ENCODE data around the gene ICA1L.
"Not testable (repeated sequence)": the region's sequence is repeated elsewhere in the genome, so short reads cannot be mapped to it uniquely, and the experiment has no call there.

Gene ICA1L

GRCh38 chr2:202848813-202849212, 22.8 kb downstream of the ICA1L start:
- DNase-seq (ENCODE audit: extremely low spot score, insufficient read length, low read depth): no peak
- peak; percentile 63 for FAIRE-seq

- peak; percentile 23 for DNase-seq (ENCODE audit: extremely low spot score, insufficient read length, low read depth)
- peak; percentile 85 for FAIRE-seq
Observed at GRCh38 chr2:202847693-202848524, 23.7 kb downstream of the ICA1L start.

DNA sequence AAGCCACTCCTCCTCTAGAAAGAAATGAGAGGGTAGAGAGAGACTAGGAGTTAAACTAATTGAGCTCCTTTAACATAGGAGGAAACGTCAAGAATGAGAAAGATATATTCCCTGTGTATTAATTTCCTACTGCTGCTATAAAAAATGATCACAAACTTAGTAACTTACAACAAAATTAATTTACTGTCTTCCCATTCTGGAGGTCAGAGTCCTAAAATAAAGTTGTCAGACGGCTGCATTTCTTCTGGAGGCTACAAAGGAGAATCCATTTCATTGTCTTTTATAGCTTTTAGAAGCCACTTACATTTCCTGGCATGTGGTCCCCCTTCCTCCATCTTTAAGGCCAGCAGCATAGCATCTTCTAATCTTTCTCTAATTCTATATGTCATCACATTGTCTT, 26.9 kb downstream of the ICA1L start:
- FAIRE-seq: no peak
- no peak for DNase-seq (ENCODE audit: extremely low spot score, insufficient read length, low read depth)

GRCh38 chr2:202842690-202843089, 28.9 kb downstream of the ICA1L start:
- FAIRE-seq (no peak), DNase-seq (ENCODE audit: extremely low spot score, insufficient read length, low read depth) (no peak)

- DNase-seq (ENCODE audit: extremely low spot score, insufficient read length, low read depth): no peak
- no peak for FAIRE-seq
Observed at GRCh38 chr2:202841090-202841867, 30.3 kb downstream of the ICA1L start.

DNA sequence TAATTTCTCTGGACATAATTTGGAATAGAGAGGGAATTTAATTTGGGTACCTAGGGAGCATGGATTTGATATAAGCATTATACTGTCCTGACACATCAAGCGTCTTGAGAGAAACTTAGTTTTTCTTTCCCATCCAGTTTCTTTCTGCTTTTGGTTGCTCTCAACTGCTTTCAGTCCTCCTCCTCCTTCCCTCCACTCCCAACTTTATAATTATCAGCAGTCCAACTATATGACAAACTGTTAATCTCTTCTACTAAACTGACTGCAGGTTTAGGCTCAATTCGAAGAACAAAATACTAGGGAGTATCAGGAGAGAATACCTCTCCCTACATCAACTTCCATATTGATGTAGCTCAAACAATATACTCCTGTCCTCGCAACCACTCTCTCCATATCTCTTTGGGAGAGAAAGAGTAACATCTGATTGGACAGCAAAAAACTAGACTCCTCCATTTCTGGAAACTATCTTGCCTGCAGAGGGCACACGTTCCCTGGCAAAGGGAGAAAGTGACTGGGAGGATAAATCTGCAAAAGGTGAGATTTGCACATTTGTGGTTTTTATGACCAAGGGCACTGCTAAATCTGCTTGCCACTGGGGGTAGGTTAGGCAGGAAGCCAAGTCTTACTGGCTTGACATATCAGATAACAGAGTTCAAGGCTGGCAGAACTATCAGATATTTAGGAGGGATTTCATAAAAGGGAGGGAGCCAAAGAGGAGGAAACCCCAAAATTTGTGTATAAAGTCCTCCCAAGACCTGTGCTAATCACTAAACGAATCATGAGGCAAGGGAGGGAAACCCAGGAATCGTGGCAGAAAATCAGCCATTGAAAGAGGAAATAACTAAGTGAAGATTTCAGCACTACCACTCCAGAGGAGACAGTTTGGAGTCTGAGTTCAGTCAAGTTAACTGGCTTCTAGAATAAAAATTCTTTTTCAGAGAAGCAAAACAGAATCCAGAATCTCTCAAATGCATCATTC, 40.0 kb downstream of the ICA1L start:
- DNase-seq (ENCODE audit: extremely low spot score, insufficient read length, low read depth) (peak; percentile 14), FAIRE-seq (peak; percentile 93)

DNA sequence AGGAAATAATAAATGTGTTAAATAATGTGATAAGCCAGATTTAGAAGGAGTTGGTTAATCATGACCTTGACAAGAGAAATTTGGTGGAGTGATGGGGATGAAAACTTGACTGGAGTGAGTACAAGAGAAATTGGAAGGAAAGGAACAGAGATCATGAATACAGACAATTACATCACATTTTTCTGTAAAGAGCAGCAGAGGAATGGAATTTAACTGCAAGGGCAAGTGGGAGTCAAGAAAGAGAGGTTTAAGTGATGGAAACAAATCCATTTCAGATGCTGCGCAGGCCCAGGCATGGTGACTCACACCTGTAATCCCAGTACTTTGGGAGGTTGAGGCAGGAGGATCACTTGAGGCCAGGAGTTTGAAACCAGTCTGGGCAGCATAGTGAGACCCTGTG, 46.7 kb downstream of the ICA1L start:
- FAIRE-seq: no peak
- no peak for DNase-seq (ENCODE audit: extremely low spot score, insufficient read length, low read depth)

- no peak for FAIRE-seq
Observed at GRCh38 chr2:202822411-202822810, 49.2 kb downstream of the ICA1L start.

DNA sequence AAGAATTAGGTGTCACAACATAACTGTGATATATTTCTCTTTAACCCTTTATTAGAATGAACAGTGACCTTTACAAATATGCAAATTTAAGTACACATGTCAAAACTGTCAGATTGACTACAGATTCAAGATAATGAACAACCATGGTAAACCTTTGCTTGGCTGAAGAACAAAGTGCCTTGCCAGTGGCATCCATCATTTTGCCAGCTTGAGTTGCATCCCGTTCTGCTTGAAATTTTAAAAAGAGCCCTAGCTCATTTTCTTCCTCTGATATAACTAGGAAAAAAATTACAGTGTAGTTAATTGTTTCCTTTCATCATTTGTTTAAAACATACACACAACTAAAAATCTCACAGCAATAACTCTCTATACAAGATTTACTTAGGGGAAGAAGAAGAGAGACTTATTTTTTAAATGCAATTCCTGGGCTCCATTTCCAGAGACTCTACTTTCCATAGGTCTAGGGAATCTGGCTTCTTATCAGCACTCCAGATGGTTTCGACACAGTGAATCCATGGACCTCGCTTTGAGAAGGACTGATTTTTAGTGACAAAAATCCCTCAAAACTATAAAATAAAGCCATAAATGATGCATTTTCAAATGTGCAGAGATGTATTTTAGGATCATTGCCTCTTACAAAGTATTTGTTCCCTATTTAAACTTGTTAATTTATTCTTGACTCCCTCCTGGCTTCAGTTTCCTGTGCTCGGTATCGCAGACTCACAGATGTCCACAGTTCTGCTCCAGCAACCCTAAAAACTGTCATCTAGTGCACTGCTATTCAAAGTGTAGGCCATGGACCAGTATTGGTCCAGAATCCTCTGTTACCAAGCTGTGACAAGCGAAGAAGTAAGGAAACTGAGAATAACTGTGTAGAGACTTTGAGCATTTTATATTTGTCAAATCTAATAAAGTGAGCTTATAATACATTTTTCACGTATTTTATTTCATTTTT, 50.1 kb downstream of the ICA1L start:
- DNase-seq (ENCODE audit: extremely low spot score, insufficient read length, low read depth): no peak
- FAIRE-seq: no peak

More at GRCh38 chr2:202822411-202822810, 49.2 kb downstream of the ICA1L start:
- no peak for DNase-seq (ENCODE audit: extremely low spot score, insufficient read length, low read depth)

- no peak for FAIRE-seq
- DNase-seq (ENCODE audit: extremely low spot score, insufficient read length, low read depth): no peak
Observed at GRCh38 chr2:202818321-202818720, 53.2 kb downstream of the ICA1L start.

DNA sequence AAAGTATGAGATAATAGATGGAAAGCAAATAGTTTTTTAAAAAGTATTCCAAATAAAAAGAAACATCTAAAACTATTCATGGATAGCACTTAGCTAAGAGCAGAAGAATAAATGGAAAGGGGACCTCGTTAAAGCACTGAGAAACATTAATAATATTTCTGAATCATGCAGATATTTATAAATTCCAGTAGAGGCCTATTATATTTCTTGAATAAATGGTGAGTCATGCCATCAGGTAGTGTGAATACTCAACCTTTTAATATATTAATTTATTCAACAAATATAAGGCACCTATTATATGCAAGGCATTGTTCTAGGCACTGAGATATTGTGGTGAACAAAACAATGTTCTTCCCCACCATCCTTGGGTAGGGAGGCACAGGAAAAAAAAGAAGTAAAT, 53.8 kb downstream of the ICA1L start:
- DNase-seq (ENCODE audit: extremely low spot score, insufficient read length, low read depth) (no peak), FAIRE-seq (no peak)

DNA sequence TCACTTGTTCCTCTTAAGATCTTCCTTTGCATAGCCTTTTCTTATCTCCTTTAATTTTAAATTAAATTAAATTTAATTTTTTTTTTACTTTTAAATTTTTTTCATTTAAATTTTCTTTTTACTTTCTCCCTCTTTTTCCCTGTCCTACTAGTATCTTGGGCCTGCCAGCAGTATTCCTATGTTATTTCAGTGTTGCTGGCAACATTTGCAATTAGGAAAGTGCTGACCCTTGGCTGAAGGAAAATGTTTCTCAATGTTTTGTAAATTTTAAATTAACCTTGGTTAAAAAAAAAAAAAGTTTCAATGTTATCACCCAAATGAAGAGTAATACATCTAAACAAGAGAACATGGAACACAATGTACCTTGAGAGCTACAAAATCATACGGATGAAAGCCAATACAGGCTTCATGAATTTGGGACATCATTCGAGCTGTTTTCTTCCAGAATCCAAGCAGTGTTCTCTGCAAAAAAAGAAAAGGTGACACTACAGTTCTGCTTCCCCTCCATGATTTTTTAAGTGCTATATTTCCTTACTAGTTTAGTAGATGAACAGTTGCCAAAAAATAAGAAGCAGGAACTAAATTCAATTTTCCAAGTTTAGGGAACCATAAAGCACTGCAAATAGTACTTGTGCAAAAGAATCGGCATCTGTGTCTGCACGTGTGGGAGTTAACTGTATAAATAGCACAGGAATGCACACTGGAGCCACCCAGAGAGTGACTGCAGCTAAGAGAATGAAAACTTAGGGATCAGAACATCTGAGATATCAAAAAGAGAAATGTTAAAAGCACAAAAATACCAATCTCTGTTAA, 55.8 kb downstream of the ICA1L start:
- FAIRE-seq (no peak), DNase-seq (ENCODE audit: extremely low spot score, insufficient read length, low read depth) (no peak)

DNA sequence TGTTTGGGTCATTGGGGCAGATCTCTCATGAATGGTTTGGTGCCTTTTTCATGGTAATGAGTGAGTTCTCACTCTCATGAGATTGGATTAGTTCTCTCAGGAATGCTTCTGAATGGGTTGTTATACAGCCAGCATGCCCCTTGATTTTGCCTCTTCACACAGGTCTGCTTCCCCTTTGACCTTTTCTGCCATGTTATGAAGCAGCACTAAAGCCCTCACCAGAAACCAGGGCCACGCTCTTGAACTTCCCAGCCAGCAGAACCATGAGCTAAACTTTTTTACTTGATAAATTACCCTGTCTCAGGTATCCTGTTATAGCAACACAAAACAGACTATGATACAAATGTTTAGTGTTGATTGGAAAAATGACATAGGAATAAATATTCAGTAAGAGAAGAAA, 57.3 kb downstream of the ICA1L start:
- DNase-seq (ENCODE audit: extremely low spot score, insufficient read length, low read depth) (no peak), FAIRE-seq (peak; percentile 12)

- DNase-seq (ENCODE audit: extremely low spot score, insufficient read length, low read depth) (no peak), FAIRE-seq (no peak)
Observed at GRCh38 chr2:202813387-202813786, 58.2 kb downstream of the ICA1L start.

- DNase-seq (ENCODE audit: extremely low spot score, insufficient read length, low read depth): no peak
- FAIRE-seq: no peak
Observed at GRCh38 chr2:202808754-202809153, 62.8 kb downstream of the ICA1L start.

DNA sequence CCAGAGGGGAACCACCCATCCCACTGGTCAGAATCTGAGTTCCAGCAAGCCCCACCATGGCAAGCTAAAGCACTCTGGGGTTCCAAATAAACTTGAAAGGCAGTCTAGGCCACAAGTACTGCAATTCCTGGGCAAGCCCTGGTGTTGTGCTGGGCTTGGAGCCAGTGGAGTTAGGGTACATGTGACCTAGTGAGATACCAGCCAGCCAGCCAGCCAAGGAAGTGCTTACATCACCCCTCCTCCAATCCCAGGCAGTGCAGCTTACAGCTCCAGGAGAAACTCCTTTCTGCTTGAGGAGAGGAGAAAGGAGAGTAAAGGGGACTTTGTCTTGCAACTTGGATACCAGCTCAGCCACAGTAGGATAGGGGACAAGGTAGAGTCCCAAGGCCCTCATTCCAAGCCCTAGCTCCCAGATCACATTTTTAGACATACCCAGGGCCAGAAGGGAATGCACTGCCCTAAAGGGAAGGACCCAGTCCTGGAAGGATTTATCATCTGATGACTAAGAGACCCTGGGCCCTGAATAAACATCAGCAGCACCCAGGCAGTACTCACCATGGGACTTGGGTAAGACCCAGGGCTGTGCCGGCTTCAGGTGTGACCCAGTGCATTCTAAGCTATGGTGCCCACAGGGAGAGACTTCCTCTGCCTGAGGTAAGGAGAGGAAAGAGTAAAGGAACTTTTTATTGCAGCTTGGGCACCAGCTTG, 64.0 kb downstream of the ICA1L start:
- DNase-seq (ENCODE audit: extremely low spot score, insufficient read length, low read depth); FAIRE-seq: not testable (repeated sequence)

DNA sequence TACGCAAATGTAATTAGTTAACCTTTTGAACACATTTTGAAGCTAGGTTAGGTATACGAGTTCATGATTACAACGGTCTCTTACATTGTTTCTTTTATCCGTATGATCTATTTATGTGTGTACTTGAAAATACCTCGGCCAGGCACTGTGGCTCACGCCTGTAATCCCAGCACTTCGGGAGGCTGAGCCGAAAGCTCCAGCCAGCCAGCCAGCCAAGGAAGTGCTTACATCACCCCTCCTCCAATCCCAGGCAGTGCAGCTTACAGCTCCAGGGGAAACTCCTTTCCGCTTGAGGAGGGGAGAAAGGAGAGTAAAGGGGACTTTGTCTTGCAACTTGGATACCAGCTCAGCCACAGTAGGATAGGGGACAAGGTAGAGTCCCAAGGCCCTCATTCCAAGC, 65.7 kb downstream of the ICA1L start:
- FAIRE-seq; DNase-seq (ENCODE audit: extremely low spot score, insufficient read length, low read depth): not testable (repeated sequence)

- DNase-seq (ENCODE audit: extremely low spot score, insufficient read length, low read depth) (no peak), FAIRE-seq (no peak)
Observed at GRCh38 chr2:202797944-202798343, 73.6 kb downstream of the ICA1L start.
